HPDE6-E6E7 (cell line): Measurements from ENCODE around the gene PLA2G2D.
A peak's percentile ranks its signal among the peaks of the same experiment; 100 is the strongest.

Source experiments
- DNase-seq: peaks from one replicate; pipeline ENCODE4 v3.0.0; 2011; ENCODE audit warnings: missing footprints; ENCODE audit errors: extremely low spot score

The PLA2G2D gene

GRCh38 chr1:20115479-20115878 is 3.9 kb downstream of the PLA2G2D start:
- DNase-seq = no peak

GRCh38 chr1:20114021-20114648 is 5.2 kb downstream of the PLA2G2D start:
- DNase-seq = no peak

GRCh38 chr1:20112279-20113000 is 6.9 kb downstream of the PLA2G2D start:
- no peak for DNase-seq

GRCh38 chr1:20111452-20111851 is 7.9 kb downstream of the PLA2G2D start:
- no peak for DNase-seq

- peak; percentile 60 for DNase-seq
Measured at GRCh38 chr1:20110679-20111078, 8.7 kb downstream of the PLA2G2D start.

GRCh38 chr1:20109223-20109856 is 10.0 kb downstream of the PLA2G2D start:
- DNase-seq = no peak

- DNase-seq = no peak
Measured at GRCh38 chr1:20108366-20109123, 10.8 kb downstream of the PLA2G2D start.

- DNase-seq = no peak
Measured at GRCh38 chr1:20107796-20108195, 11.5 kb downstream of the PLA2G2D start.

- DNase-seq = no peak
Measured at GRCh38 chr1:20107351-20107750, 12.0 kb downstream of the PLA2G2D start.

- no peak for DNase-seq
Measured at GRCh38 chr1:20105856-20106255, 13.5 kb downstream of the PLA2G2D start.

- peak; percentile 40 for DNase-seq
Measured at GRCh38 chr1:20102875-20103274, 16.5 kb downstream of the PLA2G2D start.

- DNase-seq = peak; percentile 71
Measured at GRCh38 chr1:20100632-20101355, 18.5 kb downstream of the PLA2G2D start.

- no peak for DNase-seq
Measured at GRCh38 chr1:20099533-20099932, 19.8 kb downstream of the PLA2G2D start.

- DNase-seq = no peak
Measured at GRCh38 chr1:20096840-20097447, 22.4 kb downstream of the PLA2G2D start.

GRCh38 chr1:20095564-20096434 is 23.5 kb downstream of the PLA2G2D start:
- DNase-seq = no peak

GRCh38 chr1:20093940-20094391 is 25.4 kb downstream of the PLA2G2D start:
- DNase-seq = no peak

- no peak for DNase-seq
Measured at GRCh38 chr1:20093303-20093702, 26.0 kb downstream of the PLA2G2D start.

GRCh38 chr1:20090641-20091040 is 28.7 kb downstream of the PLA2G2D start:
- no peak for DNase-seq

GRCh38 chr1:20090119-20090518 is 29.2 kb downstream of the PLA2G2D start:
- no peak for DNase-seq
